GM19395 (cell line): Measurements from ENCODE around the gene TYW1B.
"Not testable (repeated sequence)": the region's sequence is repeated elsewhere in the genome, so short reads cannot be mapped to it uniquely, and the experiment has no call there.

Source experiments
- ATAC-seq: cut with Tn5 transposase; IDR thresholded peaks from one replicate; pipeline ENCODE4 v1.9.1; 2021; ENCODE audit warnings: mild to moderate bottlenecking, moderate library complexity; ENCODE audit not compliant: unreplicated experiment

Gene TYW1B

DNA sequence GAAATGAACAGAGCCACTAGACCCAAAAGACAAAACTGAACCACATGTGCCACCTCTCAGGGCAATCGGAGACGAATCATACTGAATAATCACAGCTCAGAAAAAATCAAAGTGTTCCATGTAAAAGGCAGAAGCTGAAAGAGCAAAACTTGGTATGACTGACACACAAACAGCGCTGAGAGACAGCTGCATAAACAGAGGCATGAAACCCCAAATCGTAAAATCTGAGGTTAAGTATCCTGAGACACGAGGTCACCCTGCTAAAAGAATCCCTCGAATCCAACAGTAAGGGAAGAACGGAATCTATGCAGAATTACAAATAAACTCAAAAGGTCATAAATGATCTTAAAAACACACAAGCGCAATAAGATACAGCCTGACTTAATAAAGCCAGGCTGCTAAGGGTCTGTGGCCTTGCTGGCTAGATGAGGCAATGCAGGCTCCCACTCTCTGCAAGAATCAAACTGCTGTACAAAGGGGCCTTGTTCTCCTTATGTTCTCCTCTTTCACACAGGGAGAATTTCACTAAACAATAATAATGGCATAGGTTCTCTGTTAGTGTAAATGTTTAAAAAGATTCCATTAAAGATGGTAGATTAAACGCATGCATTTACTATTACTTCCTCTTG, 247.7 kb downstream of the TYW1B start:
- not testable (repeated sequence) for ATAC-seq

DNA sequence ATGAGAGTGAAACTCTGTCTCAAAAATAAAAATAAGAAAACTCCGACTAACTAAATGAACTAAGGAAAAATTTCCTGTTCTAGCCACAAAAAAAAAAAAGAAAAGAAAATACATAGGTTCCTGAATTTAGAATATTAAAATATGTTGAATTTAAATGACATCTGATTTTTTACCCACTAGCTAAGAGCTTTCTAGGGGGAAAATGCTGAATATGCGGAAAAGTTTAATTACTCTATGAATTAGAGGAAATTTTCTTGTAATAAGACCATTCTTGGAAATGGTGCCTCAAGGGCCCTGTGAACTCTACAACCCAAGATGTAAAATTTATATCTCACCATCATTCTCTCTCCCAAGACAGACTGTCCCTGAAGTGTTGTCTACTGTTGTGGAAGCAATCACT, 250.9 kb downstream of the TYW1B start:
- ATAC-seq = no peak

- not testable (repeated sequence) for ATAC-seq
These were observed 266.0 kb downstream of the TYW1B start for GRCh38 chr7:72561988-72562387.

- ATAC-seq = not testable (repeated sequence)
These were observed 268.5 kb downstream of the TYW1B start for GRCh38 chr7:72559546-72559945.

- not testable (repeated sequence) for ATAC-seq
These were observed 271.3 kb downstream of the TYW1B start for GRCh38 chr7:72556733-72557132.

GRCh38 chr7:72555238-72555637, 272.8 kb downstream of the TYW1B start:
- ATAC-seq = not testable (repeated sequence)

DNA sequence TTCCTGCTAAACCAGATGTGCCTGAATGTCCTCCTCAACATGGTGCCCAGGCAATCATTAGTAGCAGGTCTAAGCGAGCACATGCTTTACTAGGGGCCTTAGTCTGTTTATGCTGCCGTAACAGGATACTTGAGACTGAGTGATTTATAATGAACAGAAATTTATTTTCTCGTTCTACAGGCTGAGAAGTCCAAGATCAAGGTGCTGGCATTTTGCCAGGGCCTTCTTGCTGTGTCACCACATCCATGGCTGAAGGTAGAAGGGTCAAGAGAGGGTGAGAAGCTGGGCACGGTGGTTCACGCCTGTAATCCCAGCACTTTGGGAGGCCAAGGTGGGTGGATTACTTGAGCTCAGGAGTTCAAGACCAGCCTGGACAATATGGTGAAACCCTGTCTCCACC, 273.6 kb downstream of the TYW1B start:
- not testable (repeated sequence) for ATAC-seq

DNA sequence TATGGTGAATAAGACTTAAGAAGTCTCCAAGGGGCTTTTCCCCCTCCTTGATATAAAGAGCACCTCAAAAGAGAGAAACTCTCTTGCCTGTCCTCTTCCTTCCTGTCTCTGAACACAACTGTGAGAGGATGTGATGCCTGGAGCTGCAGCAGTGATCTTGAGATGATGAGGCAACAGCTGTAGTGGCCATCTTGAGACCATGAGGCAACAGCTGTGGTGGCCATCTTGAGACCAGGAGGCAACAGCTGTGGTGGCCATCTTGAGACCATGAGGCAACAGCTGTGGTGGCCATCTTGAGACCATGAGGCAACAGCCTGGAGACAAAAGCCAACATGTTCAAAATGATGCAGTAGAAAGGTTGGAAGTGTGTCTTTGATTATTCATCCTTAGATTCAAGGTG, 277.5 kb downstream of the TYW1B start:
- not testable (repeated sequence) for ATAC-seq

DNA sequence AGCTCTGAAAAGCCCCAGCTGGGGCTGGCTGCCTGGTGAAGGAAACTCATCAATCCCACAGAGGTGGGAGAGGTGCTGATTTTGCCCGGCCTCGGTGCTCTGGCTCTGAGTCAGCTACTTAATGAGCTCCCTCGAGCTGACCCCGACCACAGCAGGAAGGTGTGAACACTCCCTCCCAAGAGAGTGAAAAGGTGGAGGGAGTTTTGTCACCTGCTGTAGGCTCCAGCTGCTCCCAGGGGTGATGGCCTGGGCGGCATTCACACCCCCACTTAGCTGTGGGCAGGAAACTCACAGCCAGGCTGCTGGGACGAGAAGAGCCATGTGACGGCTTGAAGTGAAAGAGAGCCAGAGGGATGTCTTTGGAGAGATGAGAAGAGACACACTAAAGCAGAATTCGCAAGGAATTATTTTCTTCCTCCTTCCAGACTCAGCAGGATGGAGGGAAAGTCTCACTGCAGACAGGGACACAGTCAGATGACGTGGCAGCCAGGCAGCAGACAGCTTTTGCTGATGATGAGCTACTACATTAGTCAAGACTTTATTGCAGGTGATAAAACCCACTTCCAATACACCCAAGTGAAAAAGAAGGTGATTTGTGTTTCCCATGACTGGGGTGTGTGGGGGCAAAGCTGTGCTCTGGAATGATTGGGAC, 281.3 kb downstream of the TYW1B start:
- ATAC-seq = not testable (repeated sequence)

GRCh38 chr7:72544531-72544930, 283.5 kb downstream of the TYW1B start:
- ATAC-seq = not testable (repeated sequence)

GRCh38 chr7:72540923-72541322, 287.1 kb downstream of the TYW1B start:
- ATAC-seq = no peak

DNA sequence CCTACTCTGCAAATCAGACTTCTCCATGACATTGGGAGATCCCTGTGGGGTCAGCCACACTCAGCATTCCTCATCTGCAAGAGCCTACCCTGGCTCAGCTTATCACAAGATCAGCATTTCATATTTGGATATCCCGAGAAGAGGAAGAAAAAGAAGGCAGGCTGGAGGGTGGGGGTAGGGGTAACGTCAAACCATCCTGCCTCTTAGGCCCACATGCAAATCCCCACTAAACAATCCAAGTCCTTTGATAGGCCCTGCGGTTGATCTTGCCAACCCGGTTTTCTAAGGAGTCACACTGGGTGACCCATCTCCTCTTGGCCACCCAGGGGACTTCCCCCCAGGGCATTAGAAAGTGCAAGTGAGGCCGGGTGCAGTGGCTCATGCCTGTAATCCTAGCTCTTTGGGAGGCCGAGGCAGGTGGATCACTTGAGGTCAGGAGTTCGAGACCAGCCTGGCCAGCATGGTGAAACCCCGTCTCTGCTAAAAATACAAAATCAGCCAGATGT, 287.8 kb downstream of the TYW1B start:
- no peak for ATAC-seq

DNA sequence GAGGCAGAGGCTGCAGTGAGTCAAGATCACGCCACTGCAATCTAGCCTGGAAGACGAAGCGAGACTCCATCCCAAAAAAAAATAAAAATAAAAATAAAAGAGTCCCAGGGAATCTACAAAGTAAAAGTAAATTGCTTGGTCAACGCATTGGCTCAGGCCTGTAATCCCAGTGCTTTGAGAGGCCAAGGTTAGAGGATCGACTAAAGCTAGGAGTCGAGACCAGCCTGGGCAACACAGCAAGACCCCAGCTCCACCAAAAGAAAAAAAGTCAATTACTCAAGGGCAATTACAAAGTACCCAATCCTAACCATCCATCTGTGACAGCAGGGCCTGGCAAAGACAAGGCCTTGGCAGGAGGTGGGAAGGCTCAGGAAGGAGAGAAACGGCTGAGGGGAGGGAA, 288.3 kb downstream of the TYW1B start:
- no peak for ATAC-seq

- no peak for ATAC-seq
These were observed 289.1 kb downstream of the TYW1B start for GRCh38 chr7:72538856-72539255.

DNA sequence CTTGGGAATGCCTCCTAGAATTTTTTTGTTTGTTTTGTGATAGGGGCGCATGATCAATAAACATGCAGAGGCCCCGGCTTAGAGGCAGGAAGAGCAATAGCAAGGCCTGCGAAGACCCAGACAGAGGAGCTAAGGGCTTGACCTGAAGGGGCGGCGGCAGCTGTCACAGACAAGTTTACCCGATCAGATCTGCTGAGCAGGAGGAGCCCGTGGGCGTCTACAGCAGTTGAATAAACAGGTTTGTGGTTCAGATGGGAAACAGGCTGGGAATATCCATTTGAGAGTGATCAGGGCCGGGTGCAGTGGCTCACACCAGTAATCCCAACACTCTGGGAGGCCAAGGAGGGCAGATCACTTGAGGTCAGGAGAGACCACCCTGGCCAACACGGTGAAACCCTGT, 289.9 kb downstream of the TYW1B start:
- no peak for ATAC-seq

DNA sequence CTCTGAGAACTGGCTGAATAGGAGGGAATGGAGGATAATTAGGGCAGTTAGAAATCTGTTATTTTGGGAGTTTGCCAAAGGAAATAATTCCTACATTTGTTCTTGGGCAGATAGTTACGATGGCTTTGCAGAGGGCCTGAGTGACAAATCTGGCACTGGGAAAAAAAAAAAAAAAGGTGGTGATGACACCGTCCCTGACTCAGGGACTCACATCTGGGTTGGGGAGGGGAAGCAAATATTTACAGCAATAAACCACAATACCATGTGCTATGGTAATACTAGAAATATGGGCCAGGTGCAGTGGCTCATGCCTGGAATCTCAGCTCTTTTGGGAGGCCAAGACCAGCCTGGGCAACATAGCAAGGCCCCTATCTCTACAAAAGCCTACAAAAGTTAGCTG, 292.0 kb downstream of the TYW1B start:
- ATAC-seq = not testable (repeated sequence)

- ATAC-seq = not testable (repeated sequence)
These were observed 297.0 kb downstream of the TYW1B start for GRCh38 chr7:72531048-72531447.
